GM19455 (cell line): ENCODE data around the gene LAPTM5.

Experiments used
- ATAC-seq: cut with Tn5 transposase; IDR thresholded peaks from one replicate; pipeline ENCODE4 v1.9.1; 2021; ENCODE audit not compliant: unreplicated experiment

LAPTM5 gene

DNA sequence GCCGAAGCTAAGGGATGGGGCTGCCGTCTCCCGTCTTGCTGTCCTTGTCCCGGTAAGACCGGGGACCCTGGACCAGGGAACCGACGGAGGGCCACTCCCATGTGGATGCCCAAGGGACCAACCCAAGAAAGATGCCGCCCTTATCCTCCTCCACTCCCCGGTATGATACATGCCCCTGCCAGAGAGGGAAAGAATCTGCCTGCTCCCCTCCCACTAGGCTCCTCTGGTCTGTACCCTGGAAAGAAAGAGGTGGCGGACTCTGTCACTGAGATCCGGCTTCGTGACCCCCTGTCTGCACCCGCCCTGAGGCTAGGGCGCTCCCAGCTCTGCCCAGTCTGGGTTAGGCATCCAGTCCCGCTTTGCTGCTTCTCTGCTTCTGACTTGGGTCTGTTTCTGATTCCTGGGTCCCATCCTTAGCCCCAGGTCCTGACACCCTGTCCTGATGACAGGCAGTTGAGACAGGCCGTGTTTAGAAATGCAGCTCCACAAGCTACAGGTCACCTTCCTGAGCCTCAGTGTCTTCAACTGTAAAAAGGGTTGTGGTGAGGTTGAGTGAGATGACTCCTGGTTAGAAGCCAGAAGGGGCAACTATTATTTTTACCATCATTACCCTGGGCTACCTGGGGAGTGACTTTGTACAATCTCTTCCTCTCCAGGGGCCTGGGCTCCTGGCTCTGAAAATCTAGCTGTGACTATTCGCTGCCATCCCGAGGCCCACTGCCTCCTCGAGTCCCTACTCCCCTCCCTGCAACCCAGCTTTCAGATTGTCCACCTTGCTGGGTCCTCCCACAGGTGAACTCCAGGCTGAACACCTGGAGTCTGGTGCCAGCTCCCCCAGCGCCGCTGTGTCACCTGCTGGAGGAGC is 37.9 kb downstream of the LAPTM5 start:
- ATAC-seq: no peak

DNA sequence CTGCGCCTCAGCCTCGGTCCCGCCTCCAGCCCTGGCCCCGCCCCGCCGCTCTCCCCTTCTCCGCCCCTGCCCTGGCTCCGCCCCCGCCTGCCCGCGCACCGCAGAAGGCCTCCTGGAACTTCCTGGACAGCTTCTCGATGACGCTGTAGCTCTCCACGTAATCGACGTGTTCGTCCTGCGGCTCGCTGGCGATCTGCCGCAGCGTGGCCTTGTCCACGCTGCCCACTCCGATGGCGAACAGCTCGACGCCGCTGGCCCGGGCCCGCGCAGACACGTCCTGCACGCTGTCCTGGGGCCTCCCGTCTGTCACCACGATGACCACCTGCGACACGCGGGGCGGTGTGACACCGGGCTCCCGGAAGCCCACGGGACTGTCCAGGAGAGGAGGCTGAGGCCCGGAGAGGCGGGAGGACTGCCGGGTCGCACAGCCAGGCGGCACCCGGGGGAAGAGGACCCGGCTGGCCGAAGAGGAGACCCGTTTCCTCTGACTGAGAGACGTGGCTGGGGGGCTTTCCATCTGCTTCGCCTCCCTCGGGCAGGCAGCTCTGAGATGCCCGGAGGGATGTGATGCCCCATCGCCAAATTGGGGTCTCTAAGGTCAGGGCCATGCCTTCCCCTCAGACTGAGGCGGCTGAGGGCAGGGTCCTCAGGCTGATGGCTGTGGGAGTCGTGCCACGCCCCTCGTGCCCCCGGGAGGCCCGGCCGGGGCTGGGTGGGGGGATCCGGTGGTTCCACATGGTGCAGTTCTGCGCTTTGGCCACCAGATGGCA is 38.8 kb downstream of the LAPTM5 start:
- ATAC-seq: peak; percentile 46

DNA sequence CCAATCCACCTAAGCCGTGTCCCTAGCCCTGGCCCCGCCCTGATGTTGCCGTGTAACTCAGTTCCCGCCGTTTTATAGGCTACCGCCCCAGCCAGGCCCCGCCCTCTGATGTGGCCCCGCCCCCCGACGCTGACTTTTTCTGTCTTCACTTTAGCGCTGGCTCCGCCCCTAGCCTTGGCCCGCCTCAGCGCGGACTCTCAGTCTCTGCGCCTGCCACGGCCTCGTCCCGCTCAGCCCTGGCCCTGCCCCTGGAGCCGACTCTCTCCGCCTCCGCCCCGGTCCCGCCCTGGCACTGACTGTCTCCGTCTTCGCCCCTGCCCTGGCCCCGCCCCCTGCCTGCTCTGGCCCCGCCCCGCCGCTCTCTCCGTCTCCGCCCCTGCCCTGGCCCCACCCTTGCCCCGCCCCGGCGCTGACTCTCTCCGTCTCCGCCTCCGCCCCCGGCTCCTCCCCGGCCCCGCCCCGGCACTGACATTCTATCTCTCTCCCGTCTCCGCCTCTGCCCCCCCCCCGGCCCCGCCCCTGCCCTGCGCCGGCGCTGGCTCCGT is 39.4 kb downstream of the LAPTM5 start:
- ATAC-seq: peak; percentile 81

DNA sequence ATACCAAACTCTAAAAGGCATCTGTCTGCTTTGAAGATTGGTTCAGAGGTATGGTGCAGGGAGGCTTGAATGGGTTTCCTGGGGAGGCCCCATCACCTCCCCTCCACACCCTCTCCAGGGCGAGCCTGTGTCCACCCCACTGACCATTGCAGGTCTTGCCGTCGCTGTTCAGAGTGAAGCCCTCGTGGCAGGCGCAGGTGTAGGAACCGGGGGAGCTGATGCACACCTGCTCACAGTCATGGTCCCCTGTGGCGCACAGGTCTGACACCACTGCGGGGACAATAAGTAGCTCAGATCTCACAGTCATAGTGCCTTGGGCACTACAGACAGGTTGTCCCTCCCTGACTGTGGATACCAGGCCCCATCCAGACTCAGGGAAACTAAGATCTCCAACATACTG is 40.9 kb downstream of the LAPTM5 start:
- no peak for ATAC-seq

DNA sequence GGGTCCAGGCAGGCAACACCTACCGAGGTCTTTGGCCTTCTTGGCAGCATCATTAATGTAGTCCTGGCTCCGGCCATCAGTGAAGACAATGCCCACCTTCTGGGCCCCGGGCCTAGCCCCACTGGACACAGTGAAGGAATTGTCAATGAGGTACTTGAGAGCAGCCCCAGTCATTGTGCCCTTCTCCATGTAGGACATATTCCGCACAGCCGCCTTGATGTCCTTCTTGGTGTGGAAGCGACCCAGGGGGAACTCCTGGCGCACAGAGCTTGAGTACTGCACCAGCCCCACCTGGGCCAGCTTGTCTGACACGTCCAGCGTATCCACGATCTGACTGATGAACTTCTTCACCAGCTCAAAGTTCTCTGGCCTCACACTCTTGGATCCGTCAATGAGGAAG is 41.7 kb downstream of the LAPTM5 start:
- ATAC-seq: no peak

DNA sequence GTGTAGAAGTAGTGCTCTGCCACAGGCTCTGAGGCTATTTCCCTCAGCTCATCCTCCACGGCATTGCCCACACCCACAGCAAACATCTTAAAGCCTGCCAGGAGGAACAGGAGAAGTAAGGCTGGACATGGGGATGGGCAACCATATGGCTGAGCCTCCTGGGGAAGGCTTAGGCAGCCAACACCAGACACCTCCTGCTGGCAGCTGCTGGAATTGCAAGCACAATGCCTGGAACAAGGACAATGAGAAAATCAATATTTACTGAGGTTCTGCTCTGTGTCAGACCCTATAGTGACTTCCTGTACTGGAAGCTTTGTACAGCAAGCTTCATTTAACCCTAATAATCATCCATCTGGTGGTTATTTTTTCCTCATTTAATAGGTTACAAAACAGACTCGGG is 42.4 kb downstream of the LAPTM5 start:
- no peak for ATAC-seq

DNA sequence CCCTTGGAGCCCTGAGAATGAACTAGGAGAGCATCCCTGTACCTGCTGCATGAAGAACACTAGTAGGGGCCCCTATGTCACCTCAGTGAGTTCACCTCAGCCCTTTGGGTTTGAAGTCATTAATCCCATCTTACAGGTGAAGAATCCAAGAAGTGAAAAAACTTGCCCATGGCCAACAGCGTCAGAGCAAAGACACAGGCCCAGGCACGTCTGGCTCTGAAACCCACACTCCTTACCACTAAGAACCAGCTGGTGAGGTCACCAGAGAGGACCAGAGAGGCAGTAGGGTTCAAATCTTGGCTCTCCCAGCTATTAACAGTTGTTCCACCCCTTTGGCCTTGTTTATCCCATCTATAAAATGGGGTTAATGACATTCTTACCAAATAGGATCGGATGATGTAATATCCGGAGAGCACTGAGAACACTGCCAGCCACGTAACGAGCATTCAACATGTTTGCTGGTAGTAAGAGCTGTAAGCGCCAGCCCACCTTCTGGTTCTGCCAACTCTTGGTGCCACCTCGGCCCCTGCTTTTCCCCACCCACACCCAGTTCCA is 43.0 kb downstream of the LAPTM5 start:
- ATAC-seq: no peak

DNA sequence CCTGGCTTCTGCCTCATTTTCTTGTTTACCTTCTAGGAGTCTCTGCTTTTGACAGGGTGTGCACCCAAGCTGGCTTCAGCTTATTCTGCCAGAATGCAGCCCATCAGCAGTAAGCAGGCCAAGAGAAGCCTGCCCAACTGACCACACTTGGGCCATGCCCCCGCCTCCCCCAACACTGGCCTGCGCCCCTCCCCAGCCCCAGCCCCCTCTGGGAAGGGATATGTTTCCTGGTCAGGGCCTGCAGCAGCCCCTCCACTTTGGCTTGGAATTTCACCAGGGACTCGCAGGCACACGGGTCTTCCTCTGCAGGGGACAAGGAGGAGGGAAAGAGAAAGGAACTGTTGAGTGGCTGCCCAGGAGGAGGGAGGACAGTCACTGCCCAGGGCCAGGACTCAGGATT is 43.5 kb downstream of the LAPTM5 start:
- ATAC-seq: no peak

DNA sequence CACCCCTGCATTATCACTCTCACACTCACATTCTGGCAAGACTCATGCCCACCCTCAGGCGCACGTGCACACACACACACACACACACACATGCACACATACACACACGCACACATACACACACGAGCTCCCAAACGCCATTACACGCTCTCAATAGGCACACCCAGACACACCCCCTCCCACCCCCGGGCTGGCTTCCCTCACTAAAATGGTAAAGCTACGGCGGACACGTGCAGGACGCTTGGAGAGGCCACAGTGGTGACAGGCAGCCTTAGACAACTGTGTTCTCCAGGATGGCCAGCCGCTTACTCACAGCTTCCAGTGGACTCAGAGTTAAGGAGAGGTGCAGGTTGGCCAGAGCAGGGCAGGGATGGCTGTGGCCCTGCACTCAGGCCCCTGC is 44.3 kb downstream of the LAPTM5 start:
- ATAC-seq: no peak

DNA sequence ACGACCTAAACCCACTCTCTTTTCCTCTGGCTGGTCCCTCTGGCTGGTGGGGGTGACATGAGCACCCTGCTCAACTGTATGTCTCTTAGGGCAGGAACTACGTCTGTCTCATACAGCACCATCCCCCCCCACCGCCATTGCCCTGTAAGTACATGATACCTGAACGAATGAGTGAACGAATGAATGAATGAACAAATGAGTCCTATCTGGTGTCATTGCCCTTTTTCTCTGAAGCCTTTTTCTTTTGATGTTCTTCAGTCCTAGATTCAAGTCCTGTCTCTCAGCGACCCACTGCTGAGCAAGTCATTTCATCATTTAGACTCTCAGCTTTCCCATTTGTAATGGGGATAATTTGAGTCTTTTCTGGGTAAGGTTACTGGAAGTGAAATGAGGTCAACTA is 45.0 kb downstream of the LAPTM5 start:
- ATAC-seq: no peak

DNA sequence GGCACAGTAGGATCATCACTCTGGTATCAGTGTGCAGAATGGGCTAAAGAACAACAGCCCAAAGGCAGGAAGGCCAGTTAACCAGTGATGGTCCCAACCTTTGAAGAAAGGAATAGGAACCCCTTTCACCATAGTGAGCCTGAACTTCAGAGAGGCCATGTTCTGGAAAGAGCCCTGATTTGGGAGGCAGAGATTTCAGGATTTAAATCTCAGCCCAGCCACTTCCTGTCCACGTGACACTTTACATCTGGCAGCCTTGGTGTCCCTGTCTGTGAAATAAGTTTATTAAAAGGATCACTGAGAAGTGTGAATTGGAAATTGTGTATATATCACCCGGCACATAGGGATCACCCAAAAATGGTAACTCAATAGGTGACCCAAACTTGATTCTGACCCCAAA is 47.2 kb downstream of the LAPTM5 start:
- no peak for ATAC-seq

DNA sequence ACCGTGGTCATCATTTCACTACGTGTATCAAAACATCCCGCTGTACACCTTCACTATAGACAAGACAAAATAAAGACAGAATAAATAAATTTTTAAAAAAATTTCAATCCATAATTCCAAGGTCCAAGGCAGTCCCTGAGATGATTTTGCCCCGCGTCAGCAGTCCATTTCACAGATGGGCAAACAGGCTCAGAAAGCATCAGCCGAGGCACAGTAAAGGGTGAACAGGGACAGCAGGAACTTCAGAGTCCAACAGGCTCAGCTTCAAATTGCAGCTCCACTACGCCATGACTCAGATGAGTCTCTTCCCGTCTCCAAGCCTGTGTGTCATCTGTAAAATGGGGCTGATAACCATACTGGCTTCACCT is 49.2 kb downstream of the LAPTM5 start:
- ATAC-seq: no peak

DNA sequence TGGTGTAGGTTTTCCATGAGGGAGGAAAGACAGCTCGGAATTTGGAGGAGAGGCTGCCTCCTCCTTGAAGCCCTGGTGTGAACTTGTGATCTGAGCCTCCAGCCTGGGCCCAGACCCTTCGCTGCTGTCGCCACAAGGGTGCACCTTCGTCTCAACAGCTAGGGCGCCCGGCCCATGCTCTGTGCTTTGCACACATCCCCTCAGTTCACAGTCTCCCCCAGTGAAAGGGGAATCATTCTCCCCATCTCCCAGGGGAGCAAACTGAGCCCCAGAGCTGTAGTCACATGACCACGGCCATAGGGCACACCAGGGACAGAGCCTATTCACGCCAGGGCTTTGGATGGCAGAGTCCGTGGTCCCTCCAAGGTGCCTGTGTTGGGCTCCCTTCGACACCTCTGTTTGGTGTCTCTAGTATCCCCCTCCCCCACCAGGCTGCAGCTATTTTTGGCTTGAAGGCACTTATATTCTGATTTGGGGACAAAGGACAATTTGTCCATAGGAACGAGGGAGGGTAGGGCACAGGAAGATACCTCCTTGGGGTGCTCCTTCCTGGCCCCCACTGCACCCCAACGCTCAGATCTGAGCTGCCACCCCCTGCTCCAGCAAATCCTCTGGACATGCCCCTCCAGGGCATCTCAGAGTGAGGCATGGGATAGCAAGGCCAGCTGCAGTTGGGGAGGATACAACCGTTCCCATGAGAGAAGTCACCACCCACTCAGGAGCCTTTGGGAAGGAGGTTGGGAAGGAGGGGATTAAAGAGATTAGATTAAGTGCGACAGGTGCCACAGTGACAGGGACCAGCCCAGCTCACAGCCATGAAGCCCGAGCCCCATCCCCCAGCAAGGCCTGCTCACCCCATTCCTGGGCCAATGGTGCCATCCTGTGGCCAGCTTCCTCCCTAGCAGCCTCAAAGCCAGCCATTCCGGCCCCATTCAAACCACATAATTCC is 49.9 kb downstream of the LAPTM5 start:
- no peak for ATAC-seq

DNA sequence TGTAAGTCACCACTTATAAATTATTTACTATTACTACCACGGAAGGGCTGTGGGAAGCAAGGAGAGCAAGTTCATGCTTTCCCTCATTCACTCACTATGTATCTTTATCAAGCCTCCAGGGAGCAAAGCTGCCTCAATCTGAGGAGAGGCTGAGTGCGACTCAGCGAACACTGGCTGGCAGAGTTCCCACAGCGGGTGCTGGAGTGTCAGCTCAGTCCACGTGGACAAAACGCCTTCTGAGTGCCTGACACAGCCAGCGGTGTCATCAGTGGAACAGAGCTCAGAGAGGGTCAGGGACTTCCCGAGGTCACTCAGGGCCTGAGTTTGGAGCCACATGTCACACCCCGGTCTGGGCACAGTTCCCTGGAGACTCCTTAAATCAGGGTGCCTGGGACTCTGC is 51.0 kb downstream of the LAPTM5 start:
- ATAC-seq: no peak

DNA sequence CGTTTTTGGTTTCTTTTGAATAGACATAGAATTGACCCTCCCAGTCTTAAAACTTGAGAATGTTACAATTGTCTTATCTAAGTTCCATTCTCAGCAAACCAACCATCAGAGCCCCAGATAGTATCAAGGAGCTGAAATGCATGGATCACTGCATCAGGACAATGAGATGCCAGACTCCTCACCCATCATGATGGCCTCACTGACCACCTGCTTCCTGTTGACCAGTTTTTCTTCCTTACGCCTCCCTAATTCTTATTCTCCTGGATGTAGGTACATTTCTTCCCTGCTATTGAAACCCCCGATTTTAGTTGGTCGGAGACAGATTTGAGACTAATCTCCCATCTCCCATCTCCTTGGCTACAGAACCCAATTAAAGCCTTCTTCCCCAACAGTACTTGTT is 51.9 kb downstream of the LAPTM5 start:
- no peak for ATAC-seq

DNA sequence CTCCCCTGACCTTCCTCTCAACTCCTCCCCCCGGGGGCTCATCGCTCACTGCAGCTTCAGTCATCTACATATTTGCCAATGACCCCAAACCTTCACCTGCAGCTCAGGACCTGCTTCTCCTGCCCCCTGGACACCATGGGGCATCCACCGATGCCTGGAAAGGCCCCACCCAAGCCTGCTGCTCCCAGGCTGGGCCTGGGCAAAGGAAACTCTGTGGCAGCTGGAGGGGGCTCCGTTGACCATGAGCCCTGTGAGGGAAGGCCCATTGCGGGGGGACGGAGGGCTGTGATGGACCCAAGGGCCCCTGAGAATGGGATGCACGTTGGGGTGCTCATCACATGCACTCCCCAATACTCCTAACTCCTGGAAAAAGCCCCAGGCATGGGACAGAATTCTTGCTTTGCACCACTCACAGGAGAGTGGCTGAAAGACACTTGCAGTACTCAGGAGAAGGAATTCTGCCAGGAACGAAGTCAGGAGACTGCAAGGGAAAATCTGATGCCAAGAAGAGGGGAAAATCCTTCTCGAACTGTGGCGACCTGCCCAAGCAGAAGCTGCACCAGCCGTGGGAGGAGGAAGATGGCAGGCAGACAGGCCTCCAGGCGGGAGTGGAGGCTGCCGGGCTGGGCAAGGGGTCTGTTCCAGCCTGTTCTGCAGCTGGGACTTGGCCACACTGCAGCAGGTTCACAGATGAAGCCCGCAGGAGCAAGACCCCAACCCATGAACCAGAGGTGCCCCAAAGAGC is 52.6 kb downstream of the LAPTM5 start:
- ATAC-seq: no peak

DNA sequence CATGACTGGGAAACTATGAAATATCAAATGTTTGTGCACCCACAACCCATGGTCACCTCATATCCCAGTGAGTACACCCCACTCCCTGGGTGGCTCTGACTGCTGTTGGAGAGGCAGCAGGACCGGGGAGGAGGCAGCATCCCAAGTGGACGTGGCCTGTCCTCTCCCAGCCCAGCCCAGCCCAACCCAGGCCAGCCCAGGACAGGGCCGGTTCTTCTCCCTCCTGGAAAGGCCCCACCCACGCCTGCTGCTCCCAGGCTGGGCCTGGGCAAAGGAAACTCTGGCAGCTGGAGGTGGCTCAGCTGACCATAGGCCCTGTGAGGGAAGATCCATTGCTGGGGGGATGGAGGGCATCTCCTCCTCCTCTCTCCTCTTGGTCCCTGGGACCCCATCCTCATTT is 53.3 kb downstream of the LAPTM5 start:
- no peak for ATAC-seq

DNA sequence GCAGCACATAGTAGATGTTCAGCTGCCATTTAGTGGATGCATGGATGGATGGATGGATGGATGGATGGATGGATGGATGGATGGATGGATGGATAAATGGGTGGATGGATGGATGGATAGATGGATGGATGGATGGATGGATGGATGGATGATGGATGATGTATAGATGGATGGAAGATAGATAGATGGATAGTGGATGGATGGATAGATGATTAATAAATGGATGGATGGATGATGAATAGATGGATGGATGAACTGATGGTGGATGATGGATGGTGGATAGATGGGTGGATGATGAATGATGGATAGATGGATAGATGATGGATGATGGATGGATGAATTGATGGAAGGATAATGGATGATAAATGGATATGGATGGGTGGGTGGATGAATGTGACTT is 54.8 kb downstream of the LAPTM5 start:
- ATAC-seq: no peak

DNA sequence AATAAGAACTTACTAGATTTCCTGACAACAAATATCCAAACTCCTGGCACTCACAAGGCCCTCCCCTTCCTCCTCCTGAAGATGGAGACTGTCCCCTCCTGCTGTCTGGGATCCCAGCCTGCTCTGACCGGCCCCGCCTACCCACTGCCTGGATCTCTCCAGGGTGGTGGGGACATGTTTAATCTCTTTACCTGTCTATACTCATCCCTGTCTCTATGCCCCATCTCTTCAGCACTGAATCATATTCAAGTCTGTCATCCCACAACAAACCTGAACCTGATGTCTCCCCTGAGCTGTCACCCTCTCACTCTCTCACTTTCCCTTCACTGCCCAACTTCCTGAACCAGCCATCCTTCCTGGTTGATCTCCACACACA is 56.3 kb downstream of the LAPTM5 start:
- ATAC-seq: no peak
